Sigmoid colon (tissue), 7 donors: Measurements from ENCODE around the gene STIM2. TPM values are rescaled to one million over a fixed set of nuclear protein-coding genes. Genes with fewer than 3 reads are reported as not detected.

Experiments
- DNase-seq: peaks from one replicate; pipeline ENCODE4 v3.0.0-alpha.2; 2019
- H3K27ac ChIP-seq, 4 donors: fragments of 200-600 bp; sonication (generic); one replicate each; pipeline ENCODE4 v1.5.1; 2016 to 2019; ENCODE audit warnings: mild to moderate bottlenecking in 1 of 4
- H3K27me3 ChIP-seq, 3 donors: fragments of 200-600 bp; sonication (generic); one replicate each; pipeline ENCODE4 v1.5.1; 2019; ENCODE audit warnings: mild to moderate bottlenecking in 1 of 3
- H3K36me3 ChIP-seq, 4 donors: fragments of 200-600 bp; sonication (generic); one replicate each; pipeline ENCODE4 v1.5.1; 2016 to 2019
- H3K4me1 ChIP-seq, 4 donors: fragments of 200-600 bp; sonication (generic); one replicate each; pipeline ENCODE4 v1.5.1; 2017 to 2019
- H3K4me3 ChIP-seq, 4 donors: fragments of 200-600 bp; sonication (generic); one replicate each; pipeline ENCODE4 v1.5.1; 2017 to 2019; ENCODE audit warnings: mild to moderate bottlenecking in 2 of 4, moderate library complexity in 1 of 4
- H3K9me3 ChIP-seq, 4 donors: fragments of 200-600 bp in 3 of 4; sonication (generic) in 3 of 4; one replicate each; pipeline versions ENCODE4 v1.5.1 to v1.6.1; 2013 to 2019
- CTCF ChIP-seq, 4 experiments: fragments of 450-650 bp in 3 of 4; fragments of 200-600 bp in 1 of 4; IDR thresholded peaks; one replicate each; pipeline ENCODE4 v1.5.1; 2016 to 2019; ENCODE audit warnings: antibody characterized with exemption in 4 of 4, mild to moderate bottlenecking in 3 of 4, moderate library complexity in 2 of 4
- EP300 ChIP-seq, 4 donors: sonication (generic); formaldehyde crosslinking; IDR thresholded peaks; one replicate each; pipeline ENCODE4 v1.6.1; 2017; ENCODE audit warnings: antibody characterized with exemption in 4 of 4
- POLR2A ChIP-seq, 2 donors: fragments of 450-650 bp; IDR thresholded peaks; one replicate each; pipeline ENCODE4 v1.6.1; 2016; ENCODE audit warnings: antibody characterized with exemption in 2 of 2, mild to moderate bottlenecking in 2 of 2, moderate library complexity in 2 of 2
- POLR2AphosphoS5 ChIP-seq, 4 donors: sonication (generic); formaldehyde crosslinking; IDR thresholded peaks; one replicate each; pipeline ENCODE4 v1.6.1; 2017; ENCODE audit warnings: antibody characterized with exemption in 4 of 4
- WGBS, 2 donors: extraction: QIAGEN DNeasy Blood & Tissue Kit; methylation state at CpG; one replicate each; pipeline ENCODE4 v1.1.7; 2013; 5-methylcytosine and 5-hydroxymethylcytosine counted together
- intact Hi-C: fragments of 100-400 bp; cut with DNase I; formaldehyde crosslinking; loops from one replicate; pipeline ENCODE4 v1.15.1; 2023
- polyA plus RNA-seq, 3 donors: library from polyadenylated mRNA; stranded (reverse); fragments of 200-250 nt; gene quantifications; one replicate each; pipeline ENCODE4 v1.2.3, GENCODE V29; 2013
- total RNA-seq, 4 donors: library from RNA; depleted of rRNA; stranded (reverse); fragments of >200 nt; gene quantifications; one replicate each; pipeline ENCODE4 v1.1.0, GENCODE V29; 2016
- donor health status: healthy with polysubstance abuse.
- donor health status: Bipolar disorder and iron deficiency.
- donor health status: healthy.

Gene STIM2
- total and polyA plus RNA-seq, 7 donors, result 3.0 to 16.8 (median 14.1) TPM

GRCh38 chr4:27009539-27009938 is 148.9 kb downstream of the STIM2 start:
- WGBS, 2 donors, result 46 to 72% methylated on average over 4 of the region's 4 CpGs
- no peak for DNase-seq
- TF ChIP-seq EP300 (IDR thresholded peaks at IDR 0.05) (no peak), POLR2A (IDR thresholded peaks at IDR 0.05) (no peak), POLR2AphosphoS5 (IDR thresholded peaks at IDR 0.05) (no peak), CTCF (IDR thresholded peaks at IDR 0.05) (no peak)
- Histone ChIP-seq H3K27me3 (no peaks in the 10 kb centered on the region), H3K27ac (peak overlapping the region in 1 of 4 donors; percentile 22), H3K9me3 (no peaks in the 10 kb centered on the region), H3K4me1 (peaks cover 0 to 62% (median 24%) of the 10 kb centered on the region in 4 donors), H3K36me3 (no peaks in the 10 kb centered on the region), H3K4me3 (no peak overlapping the region)
- intact Hi-C loops, result loop anchor here (5.0 to 10.0 kb wide), 5 partner anchors 265 to 982 kb away; partner anchors contain the start of gene RBPJ

- Histone ChIP-seq H3K4me3 (no peak overlapping the region), H3K4me1 (peaks cover 0 to 53% (median 24%) of the 10 kb centered on the region in 4 donors), H3K27ac (peak overlapping the region in 2 of 4 donors; percentile 13 to 22), H3K36me3 (no peaks in the 10 kb centered on the region), H3K9me3 (no peaks in the 10 kb centered on the region), H3K27me3 (no peaks in the 10 kb centered on the region)
- intact Hi-C loops, result loop anchor here (10.0 kb wide), 1 partner anchor 1026 kb away; no protein-coding TSS in a partner anchor
- TF ChIP-seq POLR2A (IDR thresholded peaks at IDR 0.05), result no peak
- peak; percentile 63 to 88 (median 84) for TF ChIP-seq CTCF (IDR thresholded peaks at IDR 0.05)
- DNase-seq, result peak; percentile 74
- WGBS, 2 donors, result 25 to 48% methylated on average over 6 of the region's 6 CpGs
Measured at GRCh38 chr4:27010334-27010940, 149.8 kb downstream of the STIM2 start.

GRCh38 chr4:27011401-27011800 is 150.8 kb downstream of the STIM2 start:
- intact Hi-C loops, result loop anchor here (10.0 kb wide), 1 partner anchor 1027 kb away; no protein-coding TSS in a partner anchor
- 29 to 71% methylated on average over 3 of the region's 3 CpGs for WGBS, 2 donors

GRCh38 chr4:27013012-27013411 is 152.4 kb downstream of the STIM2 start:
- intact Hi-C loops, result loop anchor here (10.0 kb wide), 1 partner anchor 1028 kb away; no protein-coding TSS in a partner anchor
- WGBS, 2 donors, result 89 to 93% methylated on average over 4 of the region's 4 CpGs

More at GRCh38 chr4:27011401-27011800, 150.8 kb downstream of the STIM2 start:
- no peaks in the 10 kb centered on the region for H3K9me3 ChIP-seq
- peaks cover 0 to 43% (median 17%) of the 10 kb centered on the region in 4 donors for H3K4me1 ChIP-seq
- no peaks in the 10 kb centered on the region for H3K27me3 ChIP-seq
- no peak overlapping the region for H3K4me3 ChIP-seq
- no peak for TF ChIP-seq CTCF (IDR thresholded peaks at IDR 0.05)
- TF ChIP-seq EP300 (IDR thresholded peaks at IDR 0.05), result no peak
- no peak for TF ChIP-seq POLR2AphosphoS5 (IDR thresholded peaks at IDR 0.05)
- TF ChIP-seq POLR2A (IDR thresholded peaks at IDR 0.05), result no peak
- no peak overlapping the region for H3K27ac ChIP-seq
- DNase-seq, result no peak
- no peaks in the 10 kb centered on the region for H3K36me3 ChIP-seq

More at GRCh38 chr4:27013012-27013411, 152.4 kb downstream of the STIM2 start:
- Histone ChIP-seq H3K27ac (no peak overlapping the region), H3K9me3 (no peaks in the 10 kb centered on the region), H3K36me3 (peaks cover 0 to 7% (median 2%) of the 10 kb centered on the region in 4 donors), H3K27me3 (no peaks in the 10 kb centered on the region), H3K4me1 (peaks cover 0 to 27% (median 10%) of the 10 kb centered on the region in 4 donors), H3K4me3 (no peak overlapping the region)
- TF ChIP-seq EP300 (IDR thresholded peaks at IDR 0.05) (no peak), POLR2A (IDR thresholded peaks at IDR 0.05) (no peak), POLR2AphosphoS5 (IDR thresholded peaks at IDR 0.05) (no peak), CTCF (IDR thresholded peaks at IDR 0.05) (no peak)
- no peak for DNase-seq
